ENCODE data around the gene HSD11B2.

HSD11B2 gene

DNA sequence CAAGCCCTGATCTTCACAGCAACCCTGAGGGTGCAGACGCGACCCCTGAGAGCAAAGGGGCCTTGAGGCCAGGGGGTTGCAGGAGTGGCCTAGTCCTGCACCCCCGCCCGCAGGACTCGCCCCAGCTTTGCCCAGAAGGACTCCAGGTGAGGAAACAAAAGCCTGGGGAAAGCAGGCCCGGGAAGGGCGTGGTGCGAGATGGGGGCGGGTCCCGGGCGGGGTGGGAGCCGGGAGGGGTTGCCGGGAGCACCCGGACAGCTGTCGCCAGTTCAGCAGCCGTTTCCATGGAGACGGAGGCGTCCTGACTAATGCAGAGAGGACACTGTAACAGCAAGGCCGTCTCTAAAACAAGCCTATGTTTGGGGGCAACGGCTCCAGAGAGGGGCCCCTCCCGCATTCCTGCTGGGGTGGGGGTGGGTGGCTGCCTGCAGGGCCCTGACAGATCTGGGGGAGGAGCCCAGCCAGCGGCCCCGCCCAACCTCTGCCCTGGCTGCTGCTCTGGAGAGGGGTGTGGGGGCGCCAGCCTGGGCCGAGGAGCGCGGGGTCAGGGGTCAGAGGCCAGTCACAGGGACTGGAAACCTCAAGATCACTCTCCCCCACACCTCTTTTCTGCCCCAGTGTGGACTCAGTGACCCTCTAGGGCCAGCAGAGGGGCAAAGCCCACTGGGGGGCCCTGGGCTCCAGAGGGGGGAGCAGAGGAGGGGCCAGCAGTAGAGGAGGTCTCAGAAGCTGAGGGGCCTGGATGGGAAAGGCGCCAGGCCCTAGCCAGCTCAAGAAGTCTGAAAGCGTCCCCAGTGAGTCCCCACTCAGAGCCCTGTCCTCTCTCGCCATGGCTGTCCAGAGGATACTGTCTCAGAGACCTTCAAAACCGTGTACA, 34.5 kb upstream of the HSD11B2 start:
- DNase-seq (ENCODE audit: low read depth in 2 of 2, low spot score in 1 of 2): no peak

DNA sequence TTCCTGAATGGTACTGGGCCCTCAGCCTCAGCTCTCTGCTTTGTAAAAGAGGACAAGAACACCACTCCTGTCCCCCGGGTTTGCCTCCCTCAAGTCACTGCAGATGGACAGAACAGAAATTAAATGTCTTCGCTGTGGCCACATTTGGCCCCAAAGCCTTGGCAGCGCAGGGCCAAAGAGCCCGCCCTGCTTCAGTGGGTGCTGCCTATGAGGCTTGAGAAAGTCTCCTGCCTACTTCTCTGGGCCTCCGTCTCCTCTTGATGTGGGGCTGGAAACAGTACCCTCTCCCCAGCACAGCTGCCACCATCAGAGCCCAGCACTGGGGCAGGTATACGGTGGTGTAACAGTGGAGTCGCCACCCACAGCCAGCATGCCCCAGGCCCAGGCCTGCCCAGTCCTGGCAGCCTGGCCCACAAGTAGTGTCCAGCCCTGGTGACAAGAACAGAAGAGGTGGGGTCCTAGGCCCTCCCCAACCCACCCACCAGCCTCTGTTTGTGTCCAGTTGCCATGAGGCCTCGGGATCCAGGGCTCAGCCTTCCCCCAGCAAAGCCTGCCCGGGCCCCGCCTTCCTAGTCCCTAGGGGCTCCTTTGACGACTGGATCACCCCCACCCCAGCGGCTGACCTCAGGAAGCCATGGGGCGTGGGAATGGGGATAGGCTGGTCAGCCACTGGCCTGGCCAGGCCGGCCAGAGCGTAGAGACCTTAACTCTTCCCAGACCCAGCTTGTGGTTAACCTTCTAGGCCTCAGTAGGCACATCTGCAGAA, 33.7 kb upstream of the HSD11B2 start:
- no peak for DNase-seq (ENCODE audit: low read depth in 2 of 2, low spot score in 1 of 2)

DNA sequence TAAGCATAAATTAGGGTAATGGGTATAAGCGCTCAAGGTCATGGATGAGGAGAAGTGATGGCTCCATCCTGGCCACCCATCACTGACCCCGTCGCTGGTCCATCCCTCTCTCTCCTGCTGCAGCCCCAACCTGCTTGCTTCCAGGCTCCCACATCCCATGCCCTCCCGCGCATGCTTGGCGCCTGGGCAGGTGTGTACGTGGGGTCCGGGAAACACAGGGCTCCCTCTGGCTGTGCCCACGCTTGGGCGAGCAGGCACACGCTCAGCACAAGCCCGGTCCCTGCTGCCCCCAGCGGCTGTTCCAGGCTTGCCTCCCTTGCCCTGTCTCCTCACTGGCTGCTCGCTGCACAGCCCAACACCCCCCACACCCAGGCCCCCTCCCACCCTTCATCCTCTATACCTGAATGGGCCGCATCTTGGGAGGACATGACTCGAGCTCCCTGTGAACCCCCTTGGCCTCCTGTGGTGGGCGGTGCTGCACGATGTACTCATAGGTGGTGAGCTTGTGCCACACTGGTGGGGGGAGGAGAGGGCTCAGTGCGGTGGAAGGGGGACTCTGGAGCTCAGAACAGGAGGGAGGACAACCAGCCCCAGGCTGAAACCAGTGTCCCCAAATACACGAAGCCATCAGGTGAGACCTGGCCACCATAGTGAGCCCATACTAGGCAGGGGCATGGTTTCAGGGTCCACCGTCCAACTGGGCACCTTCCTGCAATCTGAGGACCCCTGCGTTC, 32.9 kb upstream of the HSD11B2 start:
- DNase-seq (ENCODE audit: low read depth in 2 of 2, low spot score in 1 of 2): no peak

DNA sequence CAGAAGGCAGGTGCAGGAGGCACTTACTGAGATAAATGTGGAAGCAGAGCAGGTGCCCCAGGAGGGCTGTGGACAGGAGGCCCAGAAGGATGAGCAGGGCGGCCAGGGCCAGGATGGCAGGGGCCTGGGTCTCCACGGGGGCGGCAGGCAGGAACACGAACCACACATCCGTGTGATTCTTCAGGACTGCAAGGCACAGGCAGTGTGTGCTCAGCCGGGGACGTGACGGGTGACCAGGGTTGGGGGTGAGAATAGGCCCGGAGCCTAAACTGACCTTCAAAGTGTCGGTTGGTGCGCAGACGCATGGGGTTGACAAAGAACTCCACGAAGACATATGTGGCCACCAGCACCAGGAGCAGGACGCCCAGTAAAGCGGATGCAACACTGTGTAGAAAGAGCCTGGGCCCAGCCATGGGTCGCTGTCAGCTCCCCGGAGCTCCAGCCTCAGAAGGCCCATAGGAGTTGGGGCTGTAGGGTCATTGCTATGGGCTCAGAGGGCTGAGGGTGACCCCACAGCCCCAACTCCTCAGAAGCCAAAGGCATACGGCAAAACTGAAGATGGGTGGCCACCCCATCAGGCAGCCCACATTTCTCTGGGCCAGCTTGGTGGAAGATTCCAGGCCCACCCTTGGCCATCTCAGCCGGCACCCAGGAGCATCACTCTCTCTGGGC, 32.2 kb upstream of the HSD11B2 start:
- DNase-seq (ENCODE audit: low read depth in 2 of 2, low spot score in 1 of 2): no peak

DNA sequence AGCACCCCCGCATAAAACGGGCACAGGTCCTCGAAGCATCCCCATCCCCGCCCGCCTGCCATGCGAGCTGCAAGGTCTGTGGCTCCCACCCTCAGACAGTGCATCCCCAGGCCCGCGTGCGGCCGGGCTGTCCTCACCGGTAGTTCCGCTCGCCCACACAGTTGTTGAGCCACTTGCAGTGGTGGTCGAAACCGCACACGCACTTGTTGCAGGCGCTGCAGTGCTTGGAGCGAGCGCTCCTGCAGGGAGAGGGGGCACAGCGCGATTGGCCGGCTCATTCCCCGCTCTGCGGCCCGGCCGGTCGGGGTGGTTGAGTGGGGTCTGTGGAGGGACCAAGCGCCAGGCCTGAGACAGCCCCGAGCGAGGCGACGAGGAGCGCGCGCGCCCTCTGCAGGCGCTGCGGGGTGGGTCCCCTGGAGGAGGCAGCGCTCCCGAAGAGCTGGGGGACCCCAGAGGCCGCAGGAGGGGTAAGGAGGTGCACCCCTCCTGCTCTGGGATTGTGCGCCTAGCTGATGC, 31.6 kb upstream of the HSD11B2 start:
- DNase-seq (ENCODE audit: low read depth in 2 of 2, low spot score in 1 of 2): no peak

DNA sequence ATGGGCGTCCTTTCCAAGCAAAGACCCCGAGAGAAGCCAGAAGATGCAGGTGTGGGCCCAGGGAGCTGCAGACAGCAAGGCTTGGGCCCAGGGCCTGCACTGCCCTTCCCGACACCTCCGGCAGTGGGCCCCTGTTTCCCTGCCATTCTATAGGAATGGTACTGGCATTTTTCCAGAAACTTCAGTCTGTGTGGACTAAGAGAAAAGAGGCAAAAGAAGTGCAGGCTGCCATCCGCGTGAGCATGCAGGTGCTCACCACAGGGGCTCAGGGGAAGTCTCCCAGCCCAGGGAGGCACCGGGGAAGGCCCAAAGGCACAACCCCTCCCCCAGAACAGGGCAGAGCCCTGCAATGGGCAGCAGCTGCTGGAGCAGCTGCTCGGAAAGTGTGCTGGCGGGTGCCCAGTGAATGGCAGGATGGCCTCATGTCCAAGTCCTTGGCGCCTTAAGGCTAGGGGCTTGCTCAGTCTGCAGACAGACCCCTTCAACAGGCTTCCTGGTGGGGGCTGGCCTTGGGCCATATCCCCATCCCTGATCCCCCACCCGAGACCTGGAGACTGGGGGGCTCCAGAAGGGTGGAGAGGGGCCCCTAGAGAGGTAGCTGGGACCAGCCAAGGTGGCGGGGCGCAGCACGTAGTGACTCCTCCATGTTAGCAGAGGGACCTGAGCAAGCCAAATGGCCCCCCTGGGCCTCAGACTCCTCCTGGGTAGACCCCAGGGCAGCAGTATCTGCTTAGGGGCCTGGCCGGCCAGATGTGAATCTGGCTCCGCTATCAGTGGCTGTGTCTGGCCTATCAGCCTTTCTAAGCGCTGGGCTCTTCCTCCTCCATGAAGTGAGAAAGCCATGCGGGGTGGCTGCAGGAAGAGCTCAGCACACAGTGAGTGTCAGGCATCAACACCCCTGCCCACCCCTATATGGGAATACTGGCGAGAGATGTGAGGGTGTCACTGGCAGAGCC, 30.9 kb upstream of the HSD11B2 start:
- no peak for DNase-seq (ENCODE audit: low read depth in 2 of 2, low spot score in 1 of 2)

DNA sequence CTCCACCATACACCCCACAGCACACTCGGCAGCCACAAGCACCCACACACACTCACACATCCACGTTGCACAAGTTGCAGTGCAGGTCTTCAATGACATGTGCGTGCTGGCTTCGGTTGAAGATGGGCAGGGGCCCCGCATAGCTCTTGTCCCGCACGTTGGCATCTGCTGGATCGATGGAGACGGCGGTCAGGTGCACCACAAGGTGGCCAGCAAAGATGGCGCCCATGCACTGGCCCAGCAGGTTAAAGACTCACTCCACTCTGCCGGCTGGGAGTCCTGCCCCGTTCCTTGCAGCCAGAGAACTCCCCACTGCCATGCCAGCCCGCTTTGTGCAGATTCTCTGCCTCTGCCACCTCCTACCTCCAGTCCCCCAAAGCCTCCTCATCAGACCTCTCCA, 30.0 kb upstream of the HSD11B2 start:
- DNase-seq (ENCODE audit: low read depth in 2 of 2, low spot score in 1 of 2): no peak

DNA sequence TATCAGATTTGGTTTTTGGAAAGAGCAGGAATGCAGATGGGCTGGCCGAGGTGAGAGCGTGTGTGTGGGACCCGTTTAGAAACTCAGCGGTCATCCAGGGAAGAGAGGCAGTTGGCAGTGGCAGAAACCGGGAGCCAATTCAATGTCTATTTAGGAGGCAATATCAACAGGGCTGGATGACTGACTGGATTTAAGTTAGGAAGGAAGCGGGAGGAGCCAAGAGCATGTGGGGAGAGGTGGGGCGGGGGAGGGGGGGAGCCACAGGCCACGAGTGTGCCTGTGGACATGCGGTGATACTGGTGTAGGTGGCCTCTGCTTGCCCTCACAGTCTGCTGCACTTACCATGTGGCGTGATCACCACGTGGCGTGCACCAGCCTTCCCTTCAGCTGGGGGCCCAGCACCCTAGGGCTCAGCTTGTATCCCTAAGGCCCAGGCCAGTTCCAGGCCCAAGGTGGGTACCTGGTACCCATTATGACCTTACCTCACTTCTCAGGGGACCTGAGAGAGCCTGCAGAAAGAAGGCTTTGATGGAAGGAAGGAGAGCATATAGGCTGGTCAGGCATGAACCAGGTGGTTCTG, 26.9 kb upstream of the HSD11B2 start:
- DNase-seq (ENCODE audit: low read depth in 2 of 2, low spot score in 1 of 2): no peak

DNA sequence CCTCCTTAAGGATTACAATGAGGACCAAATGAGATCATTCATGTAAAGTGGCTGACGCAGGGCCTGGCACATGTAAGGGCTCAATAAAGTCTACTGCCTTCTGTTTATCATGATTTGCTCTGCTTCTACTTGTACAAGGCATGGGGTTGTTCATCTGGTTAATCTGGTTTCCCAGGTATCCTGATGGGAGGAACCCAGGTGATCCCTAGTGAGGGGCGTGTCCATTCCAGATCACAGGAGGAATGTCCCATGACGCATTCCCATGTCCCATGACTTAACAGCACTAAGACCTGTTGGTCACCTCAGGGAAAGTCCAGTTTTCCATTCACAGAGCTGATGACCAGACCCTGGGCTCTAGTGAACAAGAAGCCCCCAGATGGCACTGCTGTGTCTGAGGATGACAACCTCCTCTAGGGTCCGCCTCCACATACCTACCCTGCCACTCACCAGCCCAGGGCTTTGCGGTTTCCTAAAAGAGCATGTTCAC, 26.1 kb upstream of the HSD11B2 start:
- no peak for DNase-seq (ENCODE audit: low read depth in 2 of 2, low spot score in 1 of 2)

DNA sequence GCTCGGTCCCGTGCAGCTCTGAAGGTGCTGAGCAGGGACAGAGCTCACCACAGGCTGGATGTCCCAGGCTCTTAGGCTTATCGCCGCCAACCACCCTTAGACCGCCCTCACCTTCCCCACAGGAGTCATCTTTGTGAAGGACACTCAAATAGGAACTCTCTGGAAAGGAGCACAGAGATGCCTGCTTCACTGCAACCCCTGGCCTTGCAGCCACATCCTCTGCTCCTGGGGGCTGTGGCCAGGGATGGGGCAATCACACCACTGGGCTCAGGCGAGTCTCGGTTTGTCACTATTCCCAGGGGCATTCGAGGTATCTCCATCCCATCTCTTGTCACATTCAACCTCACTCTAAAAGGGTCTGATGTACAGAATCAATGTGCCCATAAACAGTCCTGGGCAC, 25.6 kb upstream of the HSD11B2 start:
- no peak for DNase-seq (ENCODE audit: low read depth in 2 of 2, low spot score in 1 of 2)

DNA sequence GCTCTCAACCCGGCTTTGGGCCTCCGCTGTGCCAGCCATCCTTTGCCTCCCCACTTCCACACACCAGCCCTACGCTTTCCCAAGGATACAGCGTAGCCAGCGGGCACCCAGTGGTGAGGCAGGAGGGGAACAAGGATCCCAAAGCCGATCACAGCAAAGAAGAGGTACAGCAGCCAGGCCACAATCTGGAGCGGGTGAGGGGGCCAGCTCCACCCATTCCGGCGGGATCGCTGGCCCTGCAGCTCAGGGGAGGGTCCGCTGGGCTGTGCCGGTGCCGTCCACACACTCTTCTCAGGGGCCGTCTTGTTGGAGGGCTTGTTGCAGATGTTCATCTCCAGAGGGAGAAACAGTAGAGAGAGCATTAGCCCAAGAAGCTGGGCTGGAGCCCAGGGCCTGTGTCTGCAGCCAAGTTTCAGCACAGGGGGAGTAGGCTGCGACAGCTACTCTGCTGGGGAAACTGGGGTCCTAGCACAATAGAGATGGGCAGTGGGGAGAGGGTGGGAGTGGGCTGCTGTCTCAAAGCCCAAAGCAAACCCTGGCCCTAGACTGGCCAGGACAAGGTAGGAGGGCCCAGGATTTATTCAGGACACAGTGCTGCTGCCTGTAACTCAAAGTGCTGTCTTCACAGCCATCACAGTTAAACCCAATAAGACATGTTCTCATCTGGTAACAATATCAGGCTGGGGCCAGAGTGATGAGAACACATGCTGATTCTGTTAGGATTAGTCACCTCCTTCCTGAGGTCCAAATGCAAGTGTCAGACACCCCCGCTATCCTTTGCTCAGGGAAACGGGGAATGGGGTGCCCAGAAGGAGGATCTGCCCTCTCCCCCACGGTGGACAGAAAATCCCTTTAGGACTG, 24.6 kb upstream of the HSD11B2 start:
- no peak for DNase-seq (ENCODE audit: low read depth in 2 of 2, low spot score in 1 of 2)

DNA sequence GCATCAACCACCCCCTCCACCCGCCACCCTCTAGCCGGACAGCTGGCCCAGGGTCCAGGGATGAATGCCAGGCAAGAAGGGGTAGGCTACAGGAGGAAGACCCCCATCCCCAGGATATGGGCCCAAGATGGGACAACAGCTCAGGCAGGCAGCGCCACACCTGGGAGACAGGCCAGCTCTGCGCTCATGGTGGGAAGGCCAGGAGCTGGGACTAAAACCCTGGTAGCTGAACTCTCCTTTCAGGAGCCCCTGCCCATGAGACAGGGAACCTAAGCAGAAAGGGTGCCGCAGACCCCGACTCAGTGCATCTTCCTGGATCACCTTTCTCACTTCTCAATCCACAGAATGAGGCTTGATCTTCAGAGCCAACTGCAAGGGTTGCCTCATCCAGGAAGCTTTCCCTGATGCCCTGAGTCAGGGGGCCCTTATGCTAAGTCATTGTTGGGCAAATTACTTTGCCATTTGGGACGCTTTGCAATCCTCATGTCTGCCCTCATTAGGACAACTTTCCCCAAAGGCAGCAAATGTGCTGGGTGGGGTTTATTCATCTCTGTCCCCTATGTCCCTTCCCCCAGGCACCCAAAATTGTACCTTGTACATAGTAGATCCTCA, 23.6 kb upstream of the HSD11B2 start:
- no peak for DNase-seq (ENCODE audit: low read depth in 2 of 2, low spot score in 1 of 2)

DNA sequence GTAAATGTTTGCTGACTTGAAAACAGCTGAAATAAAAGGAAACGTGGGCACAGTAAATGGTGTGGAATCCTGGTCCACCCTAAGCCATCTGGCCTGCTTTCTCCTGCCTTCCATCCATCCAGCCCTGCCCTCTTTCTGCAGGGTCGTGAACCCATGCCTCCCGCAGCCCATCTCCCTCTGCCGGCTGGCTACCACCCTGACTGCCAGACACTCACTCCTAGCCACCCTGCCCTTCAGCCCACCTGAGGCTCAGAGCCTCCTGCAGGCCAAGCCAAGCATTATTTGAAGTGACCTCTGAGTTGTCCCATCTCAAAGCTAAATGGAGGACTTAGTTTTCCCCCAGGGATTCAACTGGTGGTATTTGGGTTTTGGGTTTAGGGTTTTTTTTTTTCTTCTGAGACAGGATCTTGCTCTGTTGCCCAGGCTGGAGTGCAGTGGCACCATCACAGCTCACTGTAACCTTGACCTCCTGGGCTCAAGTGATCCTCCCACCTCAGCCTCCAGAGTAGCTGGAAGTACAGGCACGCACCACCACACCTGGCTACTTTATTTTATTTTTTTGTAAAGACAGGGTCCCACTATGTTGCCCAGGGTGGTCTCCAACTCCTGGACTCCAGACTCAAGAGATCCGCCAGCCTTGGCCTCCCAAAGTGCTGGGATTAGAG, 23.0 kb upstream of the HSD11B2 start:
- no peak for DNase-seq (ENCODE audit: low read depth in 2 of 2, low spot score in 1 of 2)

DNA sequence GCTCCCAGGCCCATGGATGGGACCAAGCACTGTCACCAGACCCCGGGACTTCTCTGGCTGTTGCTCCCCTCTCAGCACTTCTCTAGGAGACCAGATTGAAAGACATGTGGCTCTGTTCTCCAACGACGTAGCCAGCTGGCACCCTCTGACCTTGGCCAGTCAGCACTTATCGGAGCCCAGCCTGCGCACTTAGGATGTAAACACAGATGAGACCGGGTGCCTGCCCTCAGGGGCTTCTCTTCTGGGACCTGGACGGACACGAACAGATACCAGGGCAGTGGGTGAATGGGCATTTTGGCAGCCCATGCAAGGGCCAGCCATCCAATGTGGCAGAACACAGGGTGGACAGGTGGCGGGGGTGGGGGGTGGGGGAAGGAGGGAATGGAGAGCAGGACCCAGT, 21.3 kb upstream of the HSD11B2 start:
- no peak for DNase-seq (ENCODE audit: low read depth in 2 of 2, low spot score in 1 of 2)

DNA sequence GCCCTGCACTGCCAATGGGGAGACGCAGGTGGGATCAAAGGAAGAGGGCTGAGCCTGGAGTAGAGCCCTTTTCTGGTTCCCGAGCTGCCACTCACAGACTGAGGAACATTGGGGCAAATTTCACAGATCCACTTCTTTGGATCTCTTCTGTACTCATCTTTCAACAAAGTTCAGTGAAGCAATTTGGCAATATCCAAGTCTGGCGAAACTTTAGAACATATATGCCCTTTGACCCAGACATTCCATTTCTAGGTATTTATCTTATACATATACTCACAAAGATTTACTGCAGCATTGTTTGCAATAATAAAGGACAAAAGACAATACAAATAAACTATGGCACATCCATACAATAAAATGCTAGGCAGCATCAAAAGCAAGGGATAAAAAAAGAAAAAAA, 19.6 kb upstream of the HSD11B2 start:
- no peak for DNase-seq (ENCODE audit: low read depth in 2 of 2, low spot score in 1 of 2)

DNA sequence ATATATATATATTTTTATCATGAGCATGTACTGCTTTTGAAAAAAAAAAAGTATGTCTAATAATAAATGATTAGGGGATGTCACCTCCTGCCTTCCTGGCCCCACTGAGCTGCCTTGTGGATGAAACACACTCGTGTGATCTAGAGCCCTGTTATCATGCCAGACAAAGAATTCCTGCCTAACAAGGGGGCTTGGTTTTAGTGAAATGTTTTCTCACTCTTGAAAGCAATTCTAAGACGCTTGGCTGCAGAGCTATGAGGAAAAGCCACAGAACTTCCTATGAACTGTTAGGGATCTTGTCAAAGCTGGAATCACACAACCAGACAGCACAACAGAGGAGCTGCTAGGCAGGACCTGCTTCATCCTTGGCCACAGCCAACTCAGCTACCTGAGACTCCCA, 18.6 kb upstream of the HSD11B2 start:
- no peak for DNase-seq (ENCODE audit: low read depth in 2 of 2, low spot score in 1 of 2)
